Measurements from ENCODE around the gene HSD11B2. TPM values are rescaled to one million over a fixed set of nuclear protein-coding genes. Genes with fewer than 3 reads are reported as not detected.

Gene HSD11B2
- total and polyA plus RNA-seq, 10 of the 15 experiments (the other 5 are each of a cell fraction or from before 2014, with no cell fraction given): 0.09 to 0.34 (median 0.21) TPM; not detected in 2

GRCh38 chr16:67398546-67399217 is 32.2 kb upstream of the HSD11B2 start:
- no peak overlapping the region for H2AFZ ChIP-seq (ENCODE audit: control insufficient read depth, low read depth, low read length)
- H4K20me1 ChIP-seq (ENCODE audit: control insufficient read depth, insufficient read depth): no peaks in the 10 kb centered on the region
- ATAC-seq: no peak
- H3K36me3 ChIP-seq (ENCODE audit: control insufficient read depth in 2 of 2, insufficient read depth in 2 of 2, low read length in 1 of 2): no peaks in the 10 kb centered on the region
- ChIA-PET SMC1A (ENCODE audit: uncharacterized antibody, unreplicated experiment) (no interaction called here), RAD21 (ENCODE audit: unreplicated experiment) (interaction anchor here (1.0 to 2.2 kb wide), 3 partner anchors 113 to 152 kb away, joined by 3 to 19 read pairs (median 5); partner anchors contain the start of gene FHOD1), POLR2A (no interaction called here), CTCF (interaction anchor here (0.5 to 1.5 kb wide), 7 partner anchors 10 to 138 kb away, joined by 3 to 14 read pairs (median 4); no protein-coding TSS in a partner anchor)
- H3K9ac ChIP-seq (ENCODE audit: control insufficient read depth, insufficient read depth, low read length): no peak overlapping the region
- DNase-seq (ENCODE audit: low read depth, low spot score): no peak
- BruUV-seq (replicated peaks): no TSS peak
- H3K79me2 ChIP-seq (ENCODE audit: control insufficient read depth, insufficient read depth, low read length): no peaks in the 10 kb centered on the region
- H3K27me3 ChIP-seq (replicated peaks in 1 of 2; ENCODE audit: control insufficient read depth in 2 of 2, insufficient read depth in 2 of 2, low read length in 1 of 2): peaks cover 4 to 9% of the 10 kb centered on the region in 2 experiments
- TF ChIP-seq NKRF (conservative IDR thresholded peaks at IDR 0.05): no peak
- TF ChIP-seq POLR2AphosphoS2 (IDR thresholded peaks at IDR 0.05; ENCODE audit: low read depth, low read length): no peak
- no peak for TF ChIP-seq MLLT1 (IDR thresholded peaks at IDR 0.05)
- TF ChIP-seq EED (IDR thresholded peaks at IDR 0.05; ENCODE audit: low read depth): no peak
- H3K4me2 ChIP-seq (ENCODE audit: control insufficient read depth, insufficient read depth): no peak overlapping the region
- no peak overlapping the region for H3K27ac ChIP-seq (ENCODE audit: control insufficient read depth, insufficient read depth)
- intact Hi-C loops (cut with micrococcal nuclease; ENCODE audit: unreplicated experiment): loop anchor here (5.0 kb wide), 1 partner anchor 121 kb away; the partner anchor contains the start of gene PLEKHG4
- in situ Hi-C loops (cut with MboI): no loop called here
- H3K9me3 ChIP-seq (replicated peaks; ENCODE audit: control insufficient read depth, insufficient read depth, low read length): no peaks in the 10 kb centered on the region
- whole genome bisulfite sequencing (ENCODE audit: insufficient coverage, insufficient replicate concordance, low lambda C conversion rate, missing lambda C conversion rate): 49% methylated on average over 19 of the region's 19 CpGs
- no peak for FAIRE-seq
- H3K4me1 ChIP-seq (ENCODE audit: control insufficient read depth, insufficient read depth, low read length): no peaks in the 10 kb centered on the region
- H3K4me3 ChIP-seq: no peak overlapping the region
